SH-SY5Y (cell line): ENCODE results near the gene FBXO41.

Experiments
- GATA2 ChIP-seq: IDR thresholded peaks from 2 replicates; pipeline ENCODE4 v1.6.1; 2011; ENCODE audit warnings: mild to moderate bottlenecking, low read depth, low read length
- GATA3 ChIP-seq: IDR thresholded peaks from 2 replicates; pipeline ENCODE4 v1.6.1; 2011; ENCODE audit warnings: low read depth, mild to moderate bottlenecking, low read length, moderate library complexity

GRCh38 chr2:73291093-73291460, 6.8 kb upstream of the FBXO41 start:
- TF ChIP-seq GATA2 (no peak), GATA3 (no peak)
